B cell (primary cell): ENCODE measurements around the gene CNTNAP2. TPM values are rescaled to one million over a fixed set of nuclear protein-coding genes. Genes with fewer than 3 reads are reported as not detected.

ENCODE experiments used
- ATAC-seq: fragments of 200-7000 bp; cut with Tn5 transposase; one replicate; pipeline ENCODE4 v1.10.0; 2021; ENCODE audit warnings: low read depth, mild to moderate bottlenecking, moderate number of reproducible peaks, moderate library complexity
- CTCF ChIA-PET: fragments of 350-600 bp; sonication (Branson Sonifier 250); formaldehyde crosslinking; loops from one replicate; lab custom pipeline; 2021; ENCODE audit warnings: antibody characterized with exemption, inconsistent platforms; lab: Charles Lee
- POLR2A ChIA-PET: fragments of 350-600 bp; sonication (Branson Sonifier 250); formaldehyde crosslinking; loops from one replicate; lab custom pipeline; 2021; ENCODE audit warnings: antibody characterized with exemption; lab: Charles Lee
- DNase-seq: peaks from one replicate; pipeline ENCODE4 v3.0.0; 2013
- H2AFZ ChIP-seq: 2 replicates; pipeline ENCODE4 v1.6.1; 2012; ENCODE audit warnings: mild to moderate bottlenecking, low read depth, low read length; ENCODE audit not compliant: insufficient read depth, poor library complexity, severe bottlenecking
- H3K27ac ChIP-seq, 2 donors: 1 replicate in 1 of 2; 2 replicates in 1 of 2; pipeline ENCODE4 v1.5.1; 2012 to 2013; ENCODE audit warnings: low read length in 2 of 2, mild to moderate bottlenecking in 2 of 2, moderate library complexity in 1 of 2
- H3K27me3 ChIP-seq, 4 experiments: fragments of 200-600 bp in 1 of 4; sonication (generic) in 1 of 4; replicated peaks in 1 of 4; 1 replicate in 2 of 4; 2 replicates in 2 of 4; pipeline versions ENCODE4 v1.6.1 to v1.7.0; 2013 to 2016; ENCODE audit warnings: low read length in 3 of 4, mild to moderate bottlenecking in 2 of 4, mixed read lengths in 1 of 4, moderate library complexity in 1 of 4; ENCODE audit not compliant: insufficient read depth in 4 of 4, control insufficient read depth in 3 of 4; ENCODE audit errors: control extremely low read depth in 1 of 4
- H3K36me3 ChIP-seq, 2 experiments: replicated peaks in 1 of 2; 1 replicate in 1 of 2; 2 replicates in 1 of 2; pipeline versions ENCODE4 v1.6.1 to v1.7.1; 2013; ENCODE audit warnings: low read length in 1 of 2; ENCODE audit not compliant: insufficient read depth in 2 of 2, control insufficient read depth in 1 of 2; ENCODE audit errors: control extremely low read depth in 1 of 2, extremely low read depth in 1 of 2
- H3K4me1 ChIP-seq, 2 donors: fragments of 200-600 bp in 1 of 2; sonication (generic) in 1 of 2; 1 replicate in 1 of 2; 2 replicates in 1 of 2; pipeline versions ENCODE4 v1.5.1 to v1.6.1; 2013 to 2017; ENCODE audit warnings: low read length in 2 of 2; ENCODE audit not compliant: control insufficient read depth in 2 of 2, insufficient read depth in 2 of 2
- H3K4me2 ChIP-seq: replicated peaks from 2 replicates; pipeline ENCODE3; 2012; ENCODE audit warnings: mild to moderate bottlenecking, low read depth, low read length; ENCODE audit not compliant: poor library complexity, severe bottlenecking
- H3K4me3 ChIP-seq, 5 experiments: fragments of 200-600 bp in 1 of 5; sonication (generic) in 1 of 5; 1 replicate in 3 of 5; 2 replicates in 2 of 5; pipeline versions ENCODE4 v1.5.1 to v1.7.0; 2011 to 2016; ENCODE audit warnings: low read length in 4 of 5, mild to moderate bottlenecking in 4 of 5, low read depth in 2 of 5, control low read depth in 1 of 5, moderate library complexity in 1 of 5; ENCODE audit not compliant: insufficient read depth in 1 of 5; ENCODE audit errors: control extremely low read depth in 1 of 5, extremely low read depth in 1 of 5
- H3K79me2 ChIP-seq: fragments of 200-600 bp; sonication (generic); one replicate; pipeline ENCODE4 v1.6.0; 2016; ENCODE audit warnings: low read length; ENCODE audit not compliant: control insufficient read depth, insufficient read depth
- H3K9ac ChIP-seq: fragments of 200-600 bp; sonication (generic); 2 replicates; pipeline ENCODE4 v1.6.1; 2017; ENCODE audit warnings: mild to moderate bottlenecking, low read length, moderate library complexity
- H3K9me3 ChIP-seq, 3 donors: one replicate each; pipeline versions ENCODE4 v1.6.1 to v1.7.1; 2013; ENCODE audit warnings: low read length in 2 of 3; ENCODE audit not compliant: control insufficient read depth in 2 of 3, insufficient read depth in 1 of 3; ENCODE audit errors: control extremely low read depth in 1 of 3
- H4K20me1 ChIP-seq: 2 replicates; pipeline ENCODE4 v1.6.0; 2012; ENCODE audit warnings: mild to moderate bottlenecking, low read length; ENCODE audit not compliant: insufficient read depth, control insufficient read depth, poor library complexity, severe bottlenecking
- H3K27ac Mint-ChIP-seq: one replicate; pipeline ENCODE4 v1.8.0; 2021; ENCODE audit warnings: mixed read lengths
- H3K27me3 Mint-ChIP-seq: one replicate; pipeline ENCODE4 v1.8.0; 2021; ENCODE audit warnings: mixed read lengths
- H3K4me1 Mint-ChIP-seq: one replicate; pipeline ENCODE4 v1.8.0; 2021; ENCODE audit warnings: mixed read lengths
- H3K4me3 Mint-ChIP-seq: one replicate; pipeline ENCODE4 v1.8.0; 2021; ENCODE audit warnings: mixed read lengths
- H3K9me3 Mint-ChIP-seq: one replicate; pipeline ENCODE4 v1.8.0; 2022; ENCODE audit warnings: mixed read lengths; ENCODE audit not compliant: insufficient read depth
- CTCF ChIP-seq: fragments of 200-600 bp; IDR thresholded peaks from one replicate; pipeline ENCODE4 v1.8.0; 2022; ENCODE audit warnings: antibody characterized with exemption, mild to moderate bottlenecking
- EZH2 ChIP-seq: IDR thresholded peaks from 2 replicates; pipeline ENCODE4 v1.6.1; 2012; ENCODE audit warnings: borderline replicate concordance, low read depth, mild to moderate bottlenecking, moderate library complexity, low read length; ENCODE audit not compliant: insufficient read depth, poor library complexity, severe bottlenecking
- WGBS: methylation state at CpG from one replicate; pipeline ENCODE4 v1.1.5; 2013; ENCODE audit warnings: missing lambda C conversion rate; ENCODE audit not compliant: insufficient coverage; 5-methylcytosine and 5-hydroxymethylcytosine counted together
- intact Hi-C: fragments of 100-400 bp; cut with micrococcal nuclease; formaldehyde crosslinking; loops from one replicate; pipeline ENCODE4 v1.10.0; 2022
- polyA plus RNA-seq: library from polyadenylated mRNA; depleted of rRNA; stranded (reverse); fragments of >200 nt; gene quantifications from 2 replicates; pipeline ENCODE4 v1.2.3, GENCODE V29; 2012
- total RNA-seq, 2 donors: library from RNA; stranded (reverse); fragments of 120-200 nt in 1 of 2; gene quantifications; 1 replicate in 1 of 2; 2 replicates in 1 of 2; pipeline versions ENCODE4 v1.2.3 to v1.2.4, GENCODE V29; 2013 to 2022

CNTNAP2 gene
- total and polyA plus RNA-seq, 2 donors (not counting 1 experiment from before 2014, with no cell fraction given): 7.4 to 16.6 TPM

DNA sequence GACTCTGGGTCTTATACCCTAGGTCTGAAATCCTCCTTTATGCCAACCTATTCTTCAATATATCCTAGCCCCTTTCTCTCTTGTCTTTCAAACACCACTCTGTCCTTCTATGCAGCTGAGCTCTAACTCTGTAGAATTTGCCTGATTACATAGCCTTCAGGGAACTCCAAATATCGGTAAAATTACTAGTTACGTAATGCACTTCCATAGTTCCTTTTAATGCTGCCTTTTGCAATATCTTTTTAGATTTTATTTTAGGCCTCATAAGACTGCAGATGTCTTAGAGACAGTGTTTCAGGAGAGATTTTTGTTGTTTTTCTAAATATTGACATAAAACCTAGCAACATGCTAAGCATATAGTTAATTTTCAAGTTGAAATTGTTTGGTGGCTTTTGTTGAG, 924.8 kb downstream of the CNTNAP2 start:
- H3K27ac Mint-ChIP-seq: no peak overlapping the region
- Histone ChIP-seq H2AFZ (no peak overlapping the region), H3K27me3 (no peaks in the 10 kb centered on the region), H3K9me3 (no peaks in the 10 kb centered on the region), H3K36me3 (no peaks in the 10 kb centered on the region), H3K4me1 (no peaks in the 10 kb centered on the region), H3K4me3 (no peak overlapping the region), H3K4me2 (no peak overlapping the region), H3K27ac (no peak overlapping the region), H3K79me2 (no peaks in the 10 kb centered on the region), H4K20me1 (no peaks in the 10 kb centered on the region), H3K9ac (no peak overlapping the region)
- no peaks in the 10 kb centered on the region for H3K4me1 Mint-ChIP-seq
- TF ChIP-seq EZH2 (no peak), CTCF (no peak)
- POLR2A ChIA-PET: no interaction called here
- DNase-seq: no peak
- CTCF ChIA-PET: no interaction called here
- no peak for ATAC-seq
- intact Hi-C loops: no loop called here
- no peaks in the 10 kb centered on the region for H3K27me3 Mint-ChIP-seq
- no CpG with 5 or more reads among the region's 2 CpGs for WGBS
- no peaks in the 10 kb centered on the region for H3K9me3 Mint-ChIP-seq
- H3K4me3 Mint-ChIP-seq: no peak overlapping the region

DNA sequence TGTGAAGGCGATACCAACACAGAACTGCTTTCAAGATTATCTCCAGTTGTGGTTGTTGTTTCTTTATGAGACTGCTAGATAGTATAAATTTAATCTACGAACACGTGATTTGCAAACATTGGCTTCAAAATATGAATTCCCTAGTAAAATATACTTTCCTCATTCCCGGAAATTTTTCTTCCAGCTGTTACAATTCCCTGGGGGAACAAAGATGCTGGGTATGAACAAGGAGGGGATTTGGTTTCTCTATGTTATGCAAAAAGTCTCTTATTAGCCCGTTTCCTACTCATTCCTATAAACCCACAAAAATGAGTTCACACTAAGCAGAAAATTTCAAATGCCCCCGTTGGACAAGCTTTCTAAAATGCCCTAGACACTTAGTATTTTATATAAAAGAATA, 928.3 kb downstream of the CNTNAP2 start:
- no peaks in the 10 kb centered on the region for H3K36me3 ChIP-seq
- H3K27ac ChIP-seq: no peak overlapping the region
- H4K20me1 ChIP-seq: no peaks in the 10 kb centered on the region
- no peaks in the 10 kb centered on the region for H3K27me3 ChIP-seq
- TF ChIP-seq CTCF (no peak), EZH2 (no peak)
- no peak overlapping the region for H3K9ac ChIP-seq
- H3K4me3 Mint-ChIP-seq: no peak overlapping the region
- POLR2A ChIA-PET: no interaction called here
- H3K79me2 ChIP-seq: no peaks in the 10 kb centered on the region
- no peak for DNase-seq
- no CpG with 5 or more reads among the region's 6 CpGs for WGBS
- H3K4me1 Mint-ChIP-seq: no peaks in the 10 kb centered on the region
- no peak overlapping the region for H3K27ac Mint-ChIP-seq
- no peaks in the 10 kb centered on the region for H3K4me1 ChIP-seq
- H3K4me3 ChIP-seq: no peak overlapping the region
- H3K9me3 ChIP-seq: peaks cover 0 to 2% (median 0%) of the 10 kb centered on the region in 3 donors
- no peak for ATAC-seq
- no peaks in the 10 kb centered on the region for H3K27me3 Mint-ChIP-seq
- intact Hi-C loops: no loop called here
- CTCF ChIA-PET: no interaction called here
- H3K4me2 ChIP-seq: no peak overlapping the region
- no peak overlapping the region for H2AFZ ChIP-seq
- no peaks in the 10 kb centered on the region for H3K9me3 Mint-ChIP-seq
